Calu3 (cell line): ENCODE measurements around the gene PKP1. TPM values are rescaled to one million over a fixed set of nuclear protein-coding genes. Genes with fewer than 3 reads are reported as not detected.

Experiments used
- BruUV-seq: library from RNA; stranded (reverse); fragments of 400-500 nt; replicated peaks from 2 replicates; lab custom pipeline; 2021; lab: Mats Ljungman, UMichigan
- CTCF ChIA-PET: fragments of 300-600 bp; sonication (Branson Sonifier 250); formaldehyde crosslinking; loops from one replicate; lab custom pipeline; 2022; ENCODE audit warnings: antibody characterized with exemption; lab: Charles Lee
- DNase-seq: peaks from one replicate; pipeline ENCODE4 v3.0.0; 2022
- H3K27ac Mint-ChIP-seq: one replicate; pipeline ENCODE4 v1.8.0; 2022; ENCODE audit warnings: mixed read lengths; ENCODE audit not compliant: unreplicated experiment
- H3K27me3 Mint-ChIP-seq: one replicate; pipeline ENCODE4 v1.8.0; 2022; ENCODE audit warnings: mixed read lengths; ENCODE audit not compliant: unreplicated experiment
- H3K36me3 Mint-ChIP-seq: one replicate; pipeline ENCODE4 v1.8.0; 2022; ENCODE audit warnings: mild to moderate bottlenecking, moderate library complexity, mixed read lengths; ENCODE audit not compliant: insufficient read depth, unreplicated experiment
- H3K4me1 Mint-ChIP-seq: one replicate; pipeline ENCODE4 v1.8.0; 2022; ENCODE audit warnings: mild to moderate bottlenecking, low read depth, mixed read lengths; ENCODE audit not compliant: unreplicated experiment
- H3K4me3 Mint-ChIP-seq: one replicate; pipeline ENCODE4 v1.8.0; 2022; ENCODE audit warnings: mild to moderate bottlenecking, low read depth, moderate library complexity, mixed read lengths; ENCODE audit not compliant: unreplicated experiment
- H3K9me3 Mint-ChIP-seq: one replicate; pipeline ENCODE4 v1.8.0; 2022; ENCODE audit warnings: low read depth, mixed read lengths; ENCODE audit not compliant: unreplicated experiment
- intact Hi-C: fragments of 100-400 bp; cut with micrococcal nuclease; formaldehyde crosslinking; loops from one replicate; pipeline ENCODE4 v1.10.0; 2022; ENCODE audit not compliant: unreplicated experiment
- total RNA-seq: library from RNA; stranded (reverse); gene quantifications from 2 replicates; pipeline ENCODE4 v1.2.3, GENCODE V29; 2022
- TF ChIP-seq, protein P1 (sequence below): fragments of 200-600 bp; IDR thresholded peaks from one replicate; pipeline ENCODE4 v1.8.0; 2022; ENCODE audit warnings: antibody characterized with exemption; ENCODE audit not compliant: unreplicated experiment

The PKP1 gene
- total RNA-seq, 1 experiment from 2014 or later = 0.09 TPM

DNA sequence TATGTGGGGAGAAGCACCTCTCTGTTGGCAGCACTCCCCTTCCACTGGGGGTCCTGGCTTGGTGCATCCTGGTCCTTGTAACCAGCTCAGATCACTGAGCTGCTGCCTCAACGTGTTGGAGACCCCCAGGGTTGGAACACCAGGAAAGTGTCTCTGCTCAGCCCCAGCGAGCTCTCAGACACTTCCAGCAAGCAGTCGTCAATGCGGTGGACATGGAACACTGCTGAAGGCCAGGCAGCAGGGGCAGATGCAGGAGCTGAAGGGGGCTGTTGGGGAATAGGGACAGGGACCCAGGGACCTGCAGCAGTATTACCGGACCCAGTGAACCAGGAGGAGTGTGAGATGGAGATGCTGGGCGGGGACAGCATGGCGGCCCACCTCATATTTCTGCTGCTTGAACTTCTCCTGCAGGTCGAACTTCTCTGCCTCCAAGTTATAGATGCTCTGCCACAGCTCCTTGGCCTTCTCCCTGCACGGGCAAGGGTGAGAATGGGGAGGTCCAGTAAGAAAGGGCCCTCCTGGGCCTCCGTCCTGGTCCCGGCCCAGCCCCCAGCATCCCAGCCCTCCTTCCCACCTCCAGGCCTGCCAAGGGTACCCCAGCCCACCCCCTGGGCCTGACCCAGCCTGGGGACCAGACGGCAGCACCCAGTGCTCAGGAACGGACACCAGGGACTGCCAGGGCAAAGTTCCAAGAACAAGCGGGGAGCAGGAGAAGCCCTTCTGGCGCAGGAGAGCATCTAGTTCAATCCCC is 77.8 kb downstream of the PKP1 start:
- Mint-ChIP-seq H3K36me3 (no peaks in the 10 kb centered on the region), H3K9me3 (no peaks in the 10 kb centered on the region), H3K4me3 (no peak overlapping the region), H3K27me3 (peaks cover 86% of the 10 kb centered on the region), H3K4me1 (no peaks in the 10 kb centered on the region), H3K27ac (no peak overlapping the region)
- TF ChIP-seq, protein P1, sequence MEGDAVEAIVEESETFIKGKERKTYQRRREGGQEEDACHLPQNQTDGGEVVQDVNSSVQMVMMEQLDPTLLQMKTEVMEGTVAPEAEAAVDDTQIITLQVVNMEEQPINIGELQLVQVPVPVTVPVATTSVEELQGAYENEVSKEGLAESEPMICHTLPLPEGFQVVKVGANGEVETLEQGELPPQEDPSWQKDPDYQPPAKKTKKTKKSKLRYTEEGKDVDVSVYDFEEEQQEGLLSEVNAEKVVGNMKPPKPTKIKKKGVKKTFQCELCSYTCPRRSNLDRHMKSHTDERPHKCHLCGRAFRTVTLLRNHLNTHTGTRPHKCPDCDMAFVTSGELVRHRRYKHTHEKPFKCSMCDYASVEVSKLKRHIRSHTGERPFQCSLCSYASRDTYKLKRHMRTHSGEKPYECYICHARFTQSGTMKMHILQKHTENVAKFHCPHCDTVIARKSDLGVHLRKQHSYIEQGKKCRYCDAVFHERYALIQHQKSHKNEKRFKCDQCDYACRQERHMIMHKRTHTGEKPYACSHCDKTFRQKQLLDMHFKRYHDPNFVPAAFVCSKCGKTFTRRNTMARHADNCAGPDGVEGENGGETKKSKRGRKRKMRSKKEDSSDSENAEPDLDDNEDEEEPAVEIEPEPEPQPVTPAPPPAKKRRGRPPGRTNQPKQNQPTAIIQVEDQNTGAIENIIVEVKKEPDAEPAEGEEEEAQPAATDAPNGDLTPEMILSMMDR = no peak
- CTCF ChIA-PET = interaction anchor here (0.6 to 3.4 kb wide), 9 partner anchors 8 to 233 kb away, joined by 3 to 24 read pairs (median 4); no protein-coding TSS in a partner anchor
- DNase-seq = no peak
- intact Hi-C loops = loop anchor here (1.0 kb wide), 1 partner anchor 107 kb away; no protein-coding TSS in a partner anchor
- BruUV-seq = no TSS peak

DNA sequence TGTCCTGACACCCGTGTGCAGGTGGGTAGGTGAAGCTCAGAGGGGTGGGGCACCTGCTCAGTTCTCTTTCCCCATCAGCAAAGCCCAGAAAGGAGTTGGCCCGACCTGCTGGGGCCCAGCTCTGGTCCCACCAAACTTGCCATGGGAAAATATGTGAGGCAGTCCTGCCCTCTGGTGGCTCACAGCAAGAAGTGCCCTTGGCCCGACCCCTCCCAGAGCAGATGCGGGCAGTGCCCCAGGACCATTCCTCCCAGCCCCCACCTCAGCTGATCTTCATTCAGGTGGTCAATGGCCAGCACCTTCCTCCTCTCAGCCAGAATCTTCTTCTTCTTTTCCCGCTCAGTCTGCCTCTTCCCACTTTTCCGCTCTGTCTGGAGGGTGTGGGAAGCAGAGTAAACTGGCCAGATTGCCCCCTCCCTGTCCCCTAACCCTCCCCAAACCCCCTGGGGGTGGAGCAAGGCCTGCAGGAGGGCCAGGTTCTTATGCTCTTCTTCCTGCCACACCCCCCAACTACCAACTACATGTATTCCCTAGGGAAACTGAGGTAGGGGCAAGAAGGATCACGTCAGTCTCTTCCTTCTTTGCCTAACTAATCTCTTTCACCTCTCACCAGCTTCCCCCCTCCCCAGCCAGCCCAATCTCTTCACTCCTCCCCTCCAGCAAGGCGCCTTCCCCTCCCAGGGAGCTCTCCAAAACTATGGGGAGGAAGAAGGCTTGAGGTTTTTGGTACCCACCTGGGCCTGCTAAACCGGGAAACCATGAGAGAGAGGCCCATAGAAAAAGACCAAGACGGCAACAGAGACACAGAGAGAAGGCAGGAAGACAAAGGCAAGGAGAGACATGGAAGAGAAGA is 78.6 kb downstream of the PKP1 start:
- TF ChIP-seq, protein P1 = peak; percentile 95
- no TSS peak for BruUV-seq
- Mint-ChIP-seq H3K4me3 (no peak overlapping the region), H3K4me1 (no peaks in the 10 kb centered on the region), H3K27me3 (peaks cover 87% of the 10 kb centered on the region), H3K27ac (no peak overlapping the region), H3K36me3 (no peaks in the 10 kb centered on the region), H3K9me3 (no peaks in the 10 kb centered on the region)
- DNase-seq = peak; percentile 75
- intact Hi-C loops = loop anchor here (1.0 kb wide), 1 partner anchor 108 kb away; no protein-coding TSS in a partner anchor
- CTCF ChIA-PET = interaction anchor here (0.6 to 3.4 kb wide), 10 partner anchors 9 to 233 kb away, joined by 3 to 24 read pairs (median 4); no protein-coding TSS in a partner anchor

DNA sequence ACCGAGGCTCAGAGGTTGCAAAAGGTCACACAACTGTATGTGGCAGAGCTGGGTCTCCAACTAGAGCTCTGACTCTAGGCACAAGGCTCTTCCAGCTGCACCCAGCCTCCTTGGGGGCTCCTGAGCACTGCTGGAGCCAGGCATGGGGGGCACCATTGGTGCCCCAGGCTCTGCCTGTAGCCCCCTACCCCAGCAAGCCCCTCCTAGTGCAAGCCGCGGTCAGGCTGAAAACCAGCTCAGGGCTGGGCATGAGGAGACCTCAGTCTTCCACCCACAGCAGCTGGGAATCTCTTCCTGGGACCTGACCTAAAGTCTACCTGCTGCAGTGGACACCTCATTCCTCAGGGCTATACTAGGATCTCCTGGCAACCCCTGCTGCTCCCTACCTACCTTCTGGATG is 79.6 kb downstream of the PKP1 start:
- Mint-ChIP-seq H3K4me3 (no peak overlapping the region), H3K27ac (no peak overlapping the region), H3K9me3 (no peaks in the 10 kb centered on the region), H3K36me3 (no peaks in the 10 kb centered on the region), H3K4me1 (no peaks in the 10 kb centered on the region), H3K27me3 (peaks cover 89% of the 10 kb centered on the region)
- TF ChIP-seq, protein P1 = no peak
- intact Hi-C loops = no loop called here
- CTCF ChIA-PET = interaction anchor here (0.7 to 3.4 kb wide), 5 partner anchors 14 to 134 kb away, joined by 3 to 17 read pairs (median 3); no protein-coding TSS in a partner anchor
- BruUV-seq = no TSS peak
- DNase-seq = no peak

DNA sequence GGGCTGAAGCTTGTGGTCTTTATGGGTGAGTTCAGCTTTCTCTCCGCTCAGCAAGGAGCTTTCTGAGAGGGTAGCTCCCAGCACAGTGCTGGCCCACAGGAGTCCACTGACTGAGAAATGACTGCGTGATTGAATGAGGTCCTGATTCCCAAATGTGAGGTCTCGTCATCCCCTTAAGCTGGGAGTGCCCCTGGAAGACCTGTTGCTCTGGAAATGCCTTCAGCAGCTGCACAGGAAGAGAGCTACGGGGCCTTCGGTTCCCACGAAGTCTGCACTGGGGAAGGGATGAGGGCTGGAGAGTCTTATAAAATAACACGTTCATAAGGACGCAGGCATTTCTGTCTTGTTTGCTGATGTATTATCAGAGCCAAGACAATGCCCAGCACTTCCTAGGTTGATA is 80.2 kb downstream of the PKP1 start:
- H3K27me3 Mint-ChIP-seq = peaks cover 89% of the 10 kb centered on the region
- TF ChIP-seq, protein P1 = no peak
- no peaks in the 10 kb centered on the region for H3K9me3 Mint-ChIP-seq
- H3K4me1 Mint-ChIP-seq = no peaks in the 10 kb centered on the region
- DNase-seq = no peak
- H3K36me3 Mint-ChIP-seq = no peaks in the 10 kb centered on the region
- no peak overlapping the region for H3K27ac Mint-ChIP-seq
- BruUV-seq = no TSS peak
- CTCF ChIA-PET = interaction anchor here (0.5 to 3.4 kb wide), 6 partner anchors 14 to 186 kb away, joined by 3 to 17 read pairs (median 3); no protein-coding TSS in a partner anchor
- no peak overlapping the region for H3K4me3 Mint-ChIP-seq
- intact Hi-C loops = no loop called here
